Skeletal muscle satellite cell (primary cell): ENCODE measurements around the gene POLN.

Experiments
- H3K27me3 ChIP-seq: 2 replicates; pipeline ENCODE4 v1.7.0; 2013; ENCODE audit warnings: low read length; ENCODE audit not compliant: control insufficient read depth, insufficient read depth
- H3K36me3 ChIP-seq: 2 replicates; pipeline ENCODE4 v1.7.0; 2013; ENCODE audit warnings: mild to moderate bottlenecking, control low read depth, low read length; ENCODE audit not compliant: insufficient read depth
- H3K4me1 ChIP-seq: 2 replicates; pipeline ENCODE4 v1.7.0; 2013; ENCODE audit warnings: low read length; ENCODE audit not compliant: control insufficient read depth, insufficient read depth
- H3K4me2 ChIP-seq: 2 replicates; pipeline ENCODE4 v1.7.0; 2013; ENCODE audit warnings: mild to moderate bottlenecking, low read length
- H3K4me3 ChIP-seq: 2 replicates; pipeline ENCODE4 v1.7.0; 2013; ENCODE audit warnings: low read length
- H3K9ac ChIP-seq: 2 replicates; pipeline ENCODE4 v1.7.0; 2013; ENCODE audit warnings: mild to moderate bottlenecking, low read depth, low read length, moderate library complexity
- H3K9me3 ChIP-seq: replicated peaks from 2 replicates; pipeline ENCODE4 v1.7.0; 2013; ENCODE audit warnings: mild to moderate bottlenecking, control low read depth, low read length

Gene POLN

GRCh38 chr4:2076908-2077536 is 164.9 kb downstream of the POLN start:
- Histone ChIP-seq H3K9me3 (no peaks in the 10 kb centered on the region), H3K4me3 (no peak overlapping the region), H3K36me3 (no peaks in the 10 kb centered on the region), H3K4me1 (no peaks in the 10 kb centered on the region), H3K27me3 (no peaks in the 10 kb centered on the region), H3K4me2 (no peak overlapping the region), H3K9ac (no peak overlapping the region)

- Histone ChIP-seq H3K9me3 (no peaks in the 10 kb centered on the region), H3K36me3 (no peaks in the 10 kb centered on the region), H3K9ac (no peak overlapping the region), H3K27me3 (peaks cover 2% of the 10 kb centered on the region), H3K4me1 (no peaks in the 10 kb centered on the region), H3K4me3 (no peak overlapping the region), H3K4me2 (no peak overlapping the region)
Measured at GRCh38 chr4:2075987-2076907, 165.7 kb downstream of the POLN start.

- Histone ChIP-seq H3K4me1 (no peaks in the 10 kb centered on the region), H3K4me3 (no peak overlapping the region), H3K27me3 (peaks cover 3% of the 10 kb centered on the region), H3K4me2 (no peak overlapping the region), H3K36me3 (no peaks in the 10 kb centered on the region), H3K9me3 (no peaks in the 10 kb centered on the region), H3K9ac (no peak overlapping the region)
Measured at GRCh38 chr4:2075171-2075986, 166.5 kb downstream of the POLN start.

GRCh38 chr4:2074588-2074987 is 167.3 kb downstream of the POLN start:
- Histone ChIP-seq H3K4me3 (no peak overlapping the region), H3K9me3 (no peaks in the 10 kb centered on the region), H3K4me2 (no peak overlapping the region), H3K36me3 (no peaks in the 10 kb centered on the region), H3K27me3 (peaks cover 3% of the 10 kb centered on the region), H3K4me1 (no peaks in the 10 kb centered on the region), H3K9ac (no peak overlapping the region)

GRCh38 chr4:2073808-2074481 is 168.0 kb downstream of the POLN start:
- Histone ChIP-seq H3K4me1 (no peaks in the 10 kb centered on the region), H3K9me3 (no peaks in the 10 kb centered on the region), H3K4me2 (no peak overlapping the region), H3K36me3 (no peaks in the 10 kb centered on the region), H3K9ac (no peak overlapping the region), H3K4me3 (no peak overlapping the region), H3K27me3 (peaks cover 3% of the 10 kb centered on the region)

GRCh38 chr4:2072971-2073807 is 168.7 kb downstream of the POLN start:
- H3K4me2 ChIP-seq, result no peak overlapping the region
- H3K9me3 ChIP-seq, result no peaks in the 10 kb centered on the region
- no peaks in the 10 kb centered on the region for H3K4me1 ChIP-seq
- no peak overlapping the region for H3K4me3 ChIP-seq
- H3K27me3 ChIP-seq, result peaks cover 3% of the 10 kb centered on the region
- no peak overlapping the region for H3K9ac ChIP-seq
- no peaks in the 10 kb centered on the region for H3K36me3 ChIP-seq

GRCh38 chr4:2071912-2072867 is 169.7 kb downstream of the POLN start:
- Histone ChIP-seq H3K4me2 (no peak overlapping the region), H3K9me3 (no peaks in the 10 kb centered on the region), H3K27me3 (peaks cover 3% of the 10 kb centered on the region), H3K36me3 (no peaks in the 10 kb centered on the region), H3K4me1 (no peaks in the 10 kb centered on the region), H3K4me3 (no peak overlapping the region), H3K9ac (no peak overlapping the region)

- no peak overlapping the region for H3K9ac ChIP-seq
- H3K27me3 ChIP-seq, result peaks cover 3% of the 10 kb centered on the region
- H3K4me2 ChIP-seq, result no peak overlapping the region
Measured at GRCh38 chr4:2071252-2071911, 170.5 kb downstream of the POLN start.

GRCh38 chr4:2070421-2071251 is 171.3 kb downstream of the POLN start:
- Histone ChIP-seq H3K4me3 (no peak overlapping the region), H3K27me3 (peaks cover 3% of the 10 kb centered on the region), H3K9ac (no peak overlapping the region), H3K4me2 (no peak overlapping the region), H3K9me3 (no peaks in the 10 kb centered on the region), H3K4me1 (no peaks in the 10 kb centered on the region), H3K36me3 (no peaks in the 10 kb centered on the region)

More at GRCh38 chr4:2071252-2071911, 170.5 kb downstream of the POLN start:
- no peaks in the 10 kb centered on the region for H3K9me3 ChIP-seq
- H3K4me1 ChIP-seq, result no peaks in the 10 kb centered on the region
- no peak overlapping the region for H3K4me3 ChIP-seq
- no peaks in the 10 kb centered on the region for H3K36me3 ChIP-seq
